GM21825 (cell line): ENCODE results near the gene SRP72.

Source experiments
- ATAC-seq: cut with Tn5 transposase; IDR thresholded peaks from one replicate; pipeline ENCODE4 v1.9.1; 2021; ENCODE audit warnings: mild to moderate bottlenecking, moderate library complexity; ENCODE audit not compliant: unreplicated experiment

The SRP72 gene

GRCh38 chr4:56544573-56545131, 77.2 kb downstream of the SRP72 start:
- ATAC-seq: peak; percentile 98

GRCh38 chr4:56550642-56551041, 83.2 kb downstream of the SRP72 start:
- no peak for ATAC-seq

- no peak for ATAC-seq
Measured at GRCh38 chr4:56551516-56551915, 84.1 kb downstream of the SRP72 start.

GRCh38 chr4:56552273-56552672, 84.9 kb downstream of the SRP72 start:
- ATAC-seq: no peak
